Measurements from ENCODE around the gene CPLX3.

DNA sequence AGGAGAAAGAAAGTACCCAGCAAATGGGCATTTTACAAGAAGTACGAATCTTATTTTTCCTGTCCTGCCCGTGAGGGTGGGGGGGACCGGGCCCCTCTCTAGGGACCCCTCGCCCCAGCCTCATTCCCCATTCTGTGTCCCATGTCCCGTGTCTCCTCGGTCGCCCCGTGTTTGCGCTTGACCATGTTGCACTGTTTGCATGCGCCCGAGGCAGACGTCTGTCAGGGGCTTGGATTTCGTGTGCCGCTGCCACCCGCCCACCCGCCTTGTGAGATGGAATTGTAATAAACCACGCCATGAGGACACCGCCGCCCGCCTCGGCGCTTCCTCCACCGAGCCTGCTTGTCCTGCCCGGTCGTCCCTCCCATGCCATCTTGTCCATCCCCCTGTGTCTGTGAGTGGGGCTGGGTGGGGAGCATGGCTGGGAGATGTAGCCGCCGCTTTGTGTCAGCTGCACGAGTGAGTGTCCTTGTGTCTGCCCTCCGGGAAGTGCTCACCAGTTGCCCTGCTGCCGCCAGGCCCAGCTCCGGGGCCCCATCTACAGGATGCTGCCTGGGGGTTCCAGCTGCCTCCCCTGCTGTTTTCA is 23.5 kb upstream of the CPLX3 start:
- TF ChIP-seq BRCA1 (IDR thresholded peaks at IDR 0.05; ENCODE audit: low read depth, low read length) = no peak
- TF ChIP-seq POLR2AphosphoS2 (IDR thresholded peaks at IDR 0.05; ENCODE audit: low read depth, low read length) = no peak
- TF ChIP-seq ZNF274 (IDR thresholded peaks at IDR 0.05; ENCODE audit: insufficient read depth, insufficient read length) = no peak
- TF ChIP-seq MYB (IDR thresholded peaks at IDR 0.05; ENCODE audit: borderline replicate concordance, low read depth, low read length) = no peak

Data from GM12878 (cell line).